ENCODE data around the gene AMBP. TPM values are rescaled to one million over a fixed set of nuclear protein-coding genes. Genes with fewer than 3 reads are reported as not detected.

Gene AMBP
- total RNA-seq, 1 experiment from 2014 or later: 0.20 TPM

- H2AFZ ChIP-seq (ENCODE audit: low read length): no peak overlapping the region
- no peak overlapping the region for H4K8ac ChIP-seq (replicated peaks; ENCODE audit: insufficient read length, low read depth, low read length)
- H2BK12ac ChIP-seq (ENCODE audit: insufficient read length, low read depth, low read length): no peak overlapping the region
- H3K14ac ChIP-seq (ENCODE audit: insufficient read depth, low read length): no peak overlapping the region
- DNase-seq: peak; percentile 18
- no peaks in the 10 kb centered on the region for H3K27me3 ChIP-seq (ENCODE audit: insufficient read depth, low read length)
- H4K20me1 ChIP-seq (ENCODE audit: control insufficient read depth, insufficient read depth, insufficient read length): no peaks in the 10 kb centered on the region
- H2BK20ac ChIP-seq (ENCODE audit: low read depth, low read length, poor library complexity, severe bottlenecking): no peak overlapping the region
- no peak overlapping the region for H4K91ac ChIP-seq (ENCODE audit: insufficient read length, low read depth, low read length)
- Mint-ChIP-seq H3K27me3 (ENCODE audit: low read depth) (no peaks in the 10 kb centered on the region), H3K27ac (no peak overlapping the region; a peak in 3 of 7 replicates), H3K36me3 (ENCODE audit: insufficient read depth in 1 of 3, low read depth in 3 of 3) (peaks cover 16 to 49% (median 46%) of the 10 kb centered on the region in 3 experiments; a peak in 6 of 7 replicates), H3K9me3 (no peaks in the 10 kb centered on the region), H3K4me1 (0 out of 4 replicates have a peak, but pooled peaks cover 0 to 3% of the 10 kb centered on the region in 2 experiments), H3K4me3 (no peak overlapping the region)
- no peak overlapping the region for H3K9ac ChIP-seq (ENCODE audit: extremely low read depth, insufficient read length, low read length)
- H3K56ac ChIP-seq (ENCODE audit: insufficient read length, low read depth, low read length): no peak overlapping the region
- no peak overlapping the region for H3K4ac ChIP-seq (ENCODE audit: low read depth, low read length)
- H3K79me1 ChIP-seq (ENCODE audit: insufficient read depth, low read depth, low read length, poor library complexity, severe bottlenecking): no peaks in the 10 kb centered on the region
- H2BK15ac ChIP-seq (ENCODE audit: low read depth, low read length): no peak overlapping the region
- no peak for TF ChIP-seq CTCF (conservative IDR thresholded peaks at IDR 0.05)
- H3T11ph ChIP-seq (ENCODE audit: low read length): no peak overlapping the region
- no peak overlapping the region for H3K18ac ChIP-seq (ENCODE audit: insufficient read length, low read depth, low read length)
- no peak overlapping the region for H3K23ac ChIP-seq (ENCODE audit: insufficient read length, low read depth, low read length)
- H3K23me2 ChIP-seq (ENCODE audit: insufficient read length, low read depth, low read length, poor library complexity, severe bottlenecking): no peaks in the 10 kb centered on the region
- no CpG with 5 or more reads among the region's 40 CpGs for WGBS (ENCODE audit: extremely low coverage, insufficient read length, low lambda C conversion rate)
- no peaks in the 10 kb centered on the region for H3K79me2 ChIP-seq (ENCODE audit: insufficient read depth, low read length)
- no peak overlapping the region for H3K4me2 ChIP-seq (ENCODE audit: insufficient read depth, insufficient read length, low read length)
- no peak overlapping the region for H3K27ac ChIP-seq (ENCODE audit: insufficient read length, low read depth, low read length)
- no peak overlapping the region for H2AK5ac ChIP-seq (ENCODE audit: insufficient read length, low read length)
- H2BK120ac ChIP-seq (ENCODE audit: low read depth, low read length, poor library complexity, severe bottlenecking): no peak overlapping the region
- no peaks in the 10 kb centered on the region for H3K4me1 ChIP-seq (ENCODE audit: insufficient read depth, low read length)
- H2BK5ac ChIP-seq (ENCODE audit: insufficient read length, low read length): no peak overlapping the region
- no peaks in the 10 kb centered on the region for H3K9me3 ChIP-seq (ENCODE audit: control insufficient read depth, low read depth, low read length)
- no peak overlapping the region for H4K5ac ChIP-seq (ENCODE audit: insufficient read length, low read depth, low read length)
Observed at GRCh38 chr9:114049441-114050225, 28.5 kb downstream of the AMBP start.
